ACHN (cell line): Measurements from ENCODE around the gene INPP5A.

Experiments used
- DNase-seq: peaks from one replicate; pipeline ENCODE4 v3.0.0-alpha.2; 2015
- in situ Hi-C: cut with HindIII; loops from 2 replicates; pipeline ENCODE4 v1.10.0; 2017; ENCODE audit warnings: low sequenced_read_pairs, low pct_ligation_motif_present, low pct_unique_long_range_greater_than_20kb

Gene INPP5A

DNA sequence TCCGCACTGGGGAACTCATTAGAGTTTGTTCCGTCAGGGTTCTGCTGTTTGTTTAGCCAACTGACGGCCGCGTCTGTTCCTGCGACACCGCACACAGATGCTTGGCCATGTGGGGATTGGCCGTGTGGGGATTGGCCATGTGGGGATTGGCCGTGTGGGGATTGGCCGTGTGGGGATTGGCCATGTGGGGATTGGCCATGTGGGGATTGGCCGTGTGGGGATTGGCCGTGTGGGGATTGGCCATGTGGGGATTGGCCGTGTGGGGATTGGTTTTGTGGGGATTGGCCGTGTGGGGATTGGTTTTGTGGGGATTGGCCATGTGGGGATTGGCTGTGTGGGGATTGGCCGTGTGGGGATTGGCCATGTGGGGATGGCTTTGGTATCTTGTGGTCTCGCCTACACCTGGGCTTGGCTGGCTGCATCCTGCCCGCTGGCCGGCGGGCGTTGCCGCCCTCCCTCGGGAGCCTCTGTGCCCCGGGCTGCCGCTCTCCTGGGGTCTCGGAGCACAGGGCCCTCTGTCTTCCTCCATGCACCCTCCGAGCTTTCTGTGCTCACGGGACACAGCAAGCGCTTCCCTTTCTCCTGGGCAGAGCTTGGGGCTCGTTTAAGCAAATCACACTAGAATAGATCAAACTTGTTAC, 185.9 kb downstream of the INPP5A start:
- DNase-seq, result no peak
- in situ Hi-C loops, result no loop called here

DNA sequence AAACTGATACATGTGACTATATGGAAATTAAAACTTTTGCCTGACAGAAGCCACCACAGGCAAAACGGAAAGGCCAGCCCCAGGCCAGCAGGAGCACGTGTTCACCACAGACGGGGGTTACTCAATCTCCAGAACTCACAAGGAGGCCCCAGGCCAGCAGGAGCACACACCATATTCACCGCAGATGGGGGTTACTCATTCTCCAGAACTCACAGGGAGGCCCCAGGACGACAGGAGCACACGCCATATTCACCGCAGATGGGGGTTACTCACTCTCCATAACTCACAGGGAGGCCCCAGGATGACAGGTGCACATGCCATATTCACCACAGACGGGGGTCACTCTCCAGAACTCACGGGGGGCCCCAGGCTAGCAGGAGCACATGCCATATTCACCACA, 186.9 kb downstream of the INPP5A start:
- no peak for DNase-seq
- in situ Hi-C loops, result no loop called here

DNA sequence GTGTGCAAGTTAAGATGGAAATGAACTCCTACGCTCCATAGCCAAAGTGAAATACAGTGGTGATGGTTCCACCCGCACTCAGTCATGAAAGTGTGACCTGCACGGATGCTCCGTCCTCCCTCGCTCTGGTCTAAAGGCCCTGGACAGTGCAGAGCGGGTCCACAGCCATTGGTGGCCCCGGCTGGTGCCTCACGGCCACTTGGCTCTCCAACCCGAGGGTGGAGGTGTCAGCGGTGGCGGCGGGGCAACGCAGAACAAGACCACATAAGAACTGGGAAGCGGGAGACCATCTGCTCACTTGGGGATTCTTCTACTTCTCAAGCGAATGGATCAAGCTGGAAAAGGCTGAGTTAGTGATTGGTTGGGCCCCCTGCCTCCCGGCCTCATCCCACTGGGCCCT, 187.6 kb downstream of the INPP5A start:
- no peak for DNase-seq
- in situ Hi-C loops, result no loop called here

DNA sequence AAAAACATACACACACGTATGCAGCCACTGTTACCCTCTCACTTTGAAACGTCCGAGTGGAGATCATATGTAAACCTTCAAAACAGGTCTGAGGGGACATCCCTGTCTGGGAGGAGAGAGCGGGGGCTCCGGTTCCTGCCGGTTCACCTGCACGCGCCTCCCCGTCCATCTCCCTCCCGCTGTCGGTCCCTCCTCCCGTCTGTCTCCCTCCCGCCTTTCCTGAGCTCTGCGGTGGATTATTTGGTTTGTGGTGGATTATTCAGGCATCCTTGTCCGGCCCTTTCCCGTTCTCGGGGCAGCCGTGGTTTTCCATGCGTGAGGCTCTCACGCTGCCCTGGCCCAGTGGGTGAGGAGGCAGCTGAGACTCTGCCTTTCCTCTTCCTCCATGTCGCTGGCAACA, 188.6 kb downstream of the INPP5A start:
- no peak for DNase-seq
- in situ Hi-C loops, result no loop called here

DNA sequence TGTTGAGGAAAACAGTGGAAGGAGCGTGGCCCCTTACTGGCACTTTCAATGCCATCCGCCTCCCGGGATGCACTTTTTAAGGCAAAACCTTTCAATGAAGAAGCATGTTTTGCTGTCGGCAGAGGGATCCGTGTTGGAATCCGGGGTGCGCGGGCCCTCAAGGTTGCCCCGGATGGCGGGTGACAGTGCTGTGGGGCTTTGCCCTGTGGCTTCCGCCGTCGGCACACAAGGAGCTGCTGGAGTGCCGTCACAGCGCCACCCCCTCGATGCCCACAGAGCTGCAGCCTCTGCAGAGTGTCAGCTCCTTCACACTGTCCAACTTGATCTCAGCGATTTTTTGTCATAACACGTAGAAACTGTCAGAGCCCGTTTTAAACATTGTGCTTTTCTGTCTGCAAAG, 189.4 kb downstream of the INPP5A start:
- in situ Hi-C loops, result no loop called here
- no peak for DNase-seq

DNA sequence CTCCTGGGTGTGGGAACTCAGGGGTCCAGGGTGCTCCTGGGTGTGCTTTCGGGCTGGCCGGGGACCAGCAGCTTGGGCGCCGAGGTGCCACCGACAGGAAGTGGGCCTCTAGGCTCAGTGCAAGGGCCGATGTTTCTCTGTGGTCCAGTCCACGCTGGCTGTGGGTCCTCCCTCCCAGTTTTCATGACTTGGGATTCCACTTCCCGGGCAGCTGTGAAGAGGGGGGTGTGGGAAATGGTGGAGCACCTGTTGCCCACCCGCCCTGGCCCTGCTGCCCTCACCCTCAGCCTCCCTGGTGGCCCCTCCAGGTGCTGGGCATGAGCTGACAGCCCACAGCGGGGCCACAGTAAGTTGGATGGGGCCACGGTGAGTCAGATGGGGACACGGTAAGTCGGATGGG, 189.8 kb downstream of the INPP5A start:
- no peak for DNase-seq
- in situ Hi-C loops, result no loop called here

DNA sequence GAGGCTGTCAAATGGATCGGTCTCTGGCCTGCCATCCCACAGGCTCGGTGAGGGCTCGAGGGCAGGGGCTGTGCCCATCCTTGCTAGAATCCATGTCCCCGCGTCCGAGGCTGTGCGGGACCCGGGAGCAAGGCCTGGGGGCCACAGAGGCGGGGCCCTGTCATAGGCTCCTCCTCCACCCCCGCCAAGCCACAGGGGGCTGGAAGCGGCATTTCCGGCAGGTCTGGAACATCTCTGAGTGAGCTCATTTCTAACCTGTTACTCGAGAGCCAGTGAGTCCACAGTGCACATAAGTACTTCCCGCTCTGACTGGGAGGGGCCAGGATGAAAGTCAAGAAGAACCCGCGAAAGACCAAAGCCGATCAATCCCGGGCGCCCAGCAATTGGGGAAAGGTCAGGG, 190.7 kb downstream of the INPP5A start:
- in situ Hi-C loops, result no loop called here
- no peak for DNase-seq

DNA sequence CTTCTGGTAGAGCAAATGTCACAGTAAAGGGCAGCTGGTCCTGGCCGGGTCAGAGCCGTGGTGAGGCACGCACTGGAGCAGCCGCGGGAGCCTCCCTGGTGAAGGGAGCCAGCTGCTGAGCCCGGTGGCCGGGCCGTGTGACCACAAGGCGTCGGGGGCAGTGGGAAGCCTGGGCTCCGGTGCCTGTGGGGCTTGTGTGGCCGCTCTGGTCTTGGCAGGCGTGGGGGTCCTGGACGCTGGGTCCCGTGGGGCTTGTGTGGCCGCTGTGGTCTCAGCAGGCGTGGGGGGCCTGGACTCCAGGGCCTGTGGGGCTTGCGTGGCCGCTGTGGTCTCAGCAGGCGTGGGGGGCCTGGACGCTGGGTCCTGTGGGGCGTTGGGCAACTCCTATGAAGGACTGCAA, 191.2 kb downstream of the INPP5A start:
- no peak for DNase-seq
- in situ Hi-C loops, result no loop called here

DNA sequence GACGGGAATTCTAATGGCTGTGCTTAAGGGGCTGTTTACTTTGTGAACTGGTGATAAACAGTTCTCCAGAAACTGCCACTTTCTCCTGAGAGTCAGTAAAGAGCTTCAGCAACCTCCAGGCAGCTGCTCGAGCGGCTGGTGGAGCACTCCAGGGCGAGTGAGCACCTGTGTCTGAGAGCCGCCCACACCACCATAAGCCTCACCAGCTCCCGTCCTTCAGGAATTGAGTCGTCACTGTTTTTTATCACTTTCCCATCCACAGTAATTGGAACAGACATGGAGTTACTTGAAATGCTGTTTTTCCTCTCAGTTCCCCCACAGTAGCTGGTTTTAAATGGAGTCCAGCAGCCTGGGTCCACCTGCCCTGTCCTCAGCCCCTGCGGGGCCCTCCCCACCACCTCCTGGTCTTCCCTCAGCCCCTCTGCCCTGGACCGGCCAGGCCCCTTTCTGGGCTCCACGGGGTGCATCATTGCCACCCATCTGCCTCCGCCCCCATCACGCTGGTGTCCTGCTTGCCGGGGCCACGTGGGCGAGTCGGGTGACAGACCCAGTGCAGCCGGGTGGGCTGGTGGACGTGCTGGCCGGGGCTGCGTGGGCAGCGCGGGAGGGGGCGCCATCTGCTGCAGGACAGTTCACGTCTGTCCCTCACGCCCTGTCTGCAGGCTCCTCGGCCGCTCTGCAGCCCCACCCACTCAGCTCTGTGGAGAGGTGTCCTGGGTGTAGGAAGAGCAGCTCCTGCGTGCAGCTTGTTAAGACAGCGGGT, 192.4 kb downstream of the INPP5A start:
- DNase-seq, result no peak
- in situ Hi-C loops, result no loop called here

DNA sequence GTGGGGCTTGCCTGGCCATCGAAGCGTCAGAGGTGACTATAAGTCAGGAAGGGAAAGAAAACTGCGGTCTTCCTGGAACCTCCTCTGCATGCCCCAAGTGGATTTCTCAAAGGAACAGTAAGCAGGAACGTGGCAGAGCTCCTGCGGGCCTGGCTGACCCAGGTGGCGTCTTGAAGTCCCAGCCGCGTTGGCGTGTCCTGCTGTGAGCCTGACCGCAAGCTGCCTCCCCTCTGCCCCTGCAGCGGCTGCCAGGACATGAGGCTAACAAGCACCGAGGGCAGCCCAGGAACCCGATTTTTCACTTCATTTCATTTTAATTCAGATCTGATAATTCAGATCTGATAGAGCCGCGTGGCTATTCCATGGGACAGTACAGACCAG, 193.0 kb downstream of the INPP5A start:
- no peak for DNase-seq
- in situ Hi-C loops, result no loop called here

DNA sequence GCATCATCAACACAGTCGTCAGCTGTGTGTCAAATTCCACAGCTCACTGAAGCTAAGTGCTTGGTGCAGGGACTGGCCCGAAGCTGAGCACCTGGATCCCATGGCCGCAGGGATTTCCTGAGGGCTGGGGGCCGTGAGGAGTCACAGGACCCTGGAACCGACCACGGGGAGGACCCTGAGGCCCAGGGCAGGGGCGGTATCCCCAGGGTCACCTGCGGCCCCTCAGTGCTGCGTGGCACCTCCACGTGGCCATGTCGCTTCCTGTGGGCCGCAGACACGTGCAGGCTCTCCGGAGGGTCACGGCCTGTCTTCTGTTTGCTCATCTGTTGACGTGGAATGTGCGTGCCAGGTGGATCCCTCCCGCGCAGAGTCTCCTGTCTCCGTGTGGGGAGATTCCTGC, 194.9 kb downstream of the INPP5A start:
- no peak for DNase-seq

DNA sequence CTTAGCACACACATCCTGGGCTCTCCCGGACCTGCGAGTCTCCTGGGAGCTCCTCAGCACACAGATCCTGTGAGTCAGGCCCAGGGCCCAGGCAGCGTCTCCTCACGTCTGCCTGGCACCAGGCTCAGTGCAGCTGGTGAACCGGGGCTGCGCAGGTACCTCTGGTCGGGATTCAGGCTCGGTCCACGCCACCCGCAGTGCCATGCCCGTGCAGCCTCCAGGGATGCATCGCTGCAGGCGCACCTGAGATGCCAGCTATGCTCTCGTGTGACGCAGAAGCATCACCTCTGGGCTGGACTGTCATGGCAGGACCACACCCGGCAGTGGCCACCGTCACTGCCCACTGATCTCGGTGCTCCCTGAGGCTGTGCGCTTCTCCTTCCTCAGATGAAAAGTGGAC, 196.3 kb downstream of the INPP5A start:
- DNase-seq, result no peak
- in situ Hi-C loops, result no loop called here

More for the DNA sequence above, 194.9 kb downstream of the INPP5A start:
- in situ Hi-C loops, result no loop called here

DNA sequence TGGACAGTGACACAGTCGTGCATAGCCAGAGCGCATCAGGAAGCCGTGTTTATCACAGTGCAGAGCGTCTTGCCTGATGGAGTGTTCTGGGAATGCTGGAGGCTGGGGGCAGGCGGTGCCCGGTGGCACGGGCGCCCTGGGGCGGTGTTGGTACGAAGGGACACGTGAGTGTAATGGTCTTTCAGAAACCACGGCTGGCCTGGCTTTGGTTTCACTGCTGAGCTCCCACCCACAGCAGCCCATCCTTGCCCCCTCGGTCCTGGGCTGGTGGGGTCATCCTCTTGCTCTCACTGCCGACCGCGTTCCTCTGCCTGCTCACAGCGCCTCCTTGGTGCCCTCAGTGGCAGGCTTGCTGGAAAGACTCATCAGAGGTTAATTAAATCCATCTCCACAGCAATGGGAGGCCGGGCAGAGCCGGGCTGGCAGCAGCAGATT, 197.8 kb downstream of the INPP5A start:
- in situ Hi-C loops, result no loop called here

DNA sequence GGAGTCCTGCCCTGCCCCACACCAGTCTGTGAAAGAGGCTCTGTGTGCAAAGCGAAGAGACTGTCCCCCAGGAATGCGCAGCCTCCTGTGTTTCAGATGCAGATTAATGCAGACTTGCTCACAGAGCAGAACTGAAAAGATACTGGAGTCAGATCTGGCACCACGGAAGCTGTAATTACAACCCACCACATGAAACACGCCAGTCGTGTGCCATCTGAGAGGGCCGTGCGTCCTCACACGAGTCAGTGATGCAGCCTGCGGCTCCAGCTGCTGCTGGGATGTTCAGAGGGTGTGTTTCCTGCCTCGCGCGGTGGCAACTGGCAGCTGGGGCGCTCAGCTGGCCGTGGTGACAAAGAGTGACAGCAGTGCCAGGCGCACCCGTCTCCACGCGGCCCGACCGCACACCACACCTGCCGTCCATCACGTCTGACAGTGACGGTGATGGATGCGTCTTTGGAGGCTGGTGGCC, 198.4 kb downstream of the INPP5A start:
- no peak for DNase-seq

More for the DNA sequence above, 197.8 kb downstream of the INPP5A start:
- DNase-seq, result no peak

DNA sequence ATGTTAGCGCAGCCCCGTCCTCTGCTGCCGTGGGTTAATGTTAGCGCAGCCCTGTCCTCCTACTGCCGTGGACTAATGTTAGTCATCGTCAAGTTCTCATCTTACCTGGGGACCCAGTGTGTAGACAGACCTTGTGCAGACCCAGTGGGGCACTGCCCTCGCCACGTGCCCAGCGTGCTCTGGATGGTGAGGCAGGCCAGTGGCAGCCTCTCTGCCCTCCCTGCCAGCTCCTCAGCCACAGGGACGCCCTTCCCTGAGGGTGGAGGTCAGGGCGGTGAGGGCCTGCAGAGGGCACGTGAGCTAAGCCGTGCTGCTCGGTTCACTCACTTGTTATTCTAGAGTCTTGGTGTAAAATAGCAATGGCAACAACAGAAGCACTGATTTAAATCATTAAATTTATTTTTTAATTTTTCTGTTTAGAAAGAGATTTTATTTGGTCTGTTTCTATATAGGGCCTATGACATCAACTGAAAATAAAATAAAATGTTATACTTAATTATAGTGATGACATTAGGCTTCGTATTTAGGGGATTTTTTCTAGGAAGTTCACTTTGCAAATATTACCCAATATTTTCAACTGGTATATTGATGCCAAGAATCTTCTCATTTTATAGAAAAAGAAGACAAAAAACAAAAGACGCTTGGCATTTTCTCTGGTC, 199.9 kb downstream of the INPP5A start:
- in situ Hi-C loops, result no loop called here
- DNase-seq, result no peak

More for the DNA sequence above, 198.4 kb downstream of the INPP5A start:
- in situ Hi-C loops, result no loop called here

DNA sequence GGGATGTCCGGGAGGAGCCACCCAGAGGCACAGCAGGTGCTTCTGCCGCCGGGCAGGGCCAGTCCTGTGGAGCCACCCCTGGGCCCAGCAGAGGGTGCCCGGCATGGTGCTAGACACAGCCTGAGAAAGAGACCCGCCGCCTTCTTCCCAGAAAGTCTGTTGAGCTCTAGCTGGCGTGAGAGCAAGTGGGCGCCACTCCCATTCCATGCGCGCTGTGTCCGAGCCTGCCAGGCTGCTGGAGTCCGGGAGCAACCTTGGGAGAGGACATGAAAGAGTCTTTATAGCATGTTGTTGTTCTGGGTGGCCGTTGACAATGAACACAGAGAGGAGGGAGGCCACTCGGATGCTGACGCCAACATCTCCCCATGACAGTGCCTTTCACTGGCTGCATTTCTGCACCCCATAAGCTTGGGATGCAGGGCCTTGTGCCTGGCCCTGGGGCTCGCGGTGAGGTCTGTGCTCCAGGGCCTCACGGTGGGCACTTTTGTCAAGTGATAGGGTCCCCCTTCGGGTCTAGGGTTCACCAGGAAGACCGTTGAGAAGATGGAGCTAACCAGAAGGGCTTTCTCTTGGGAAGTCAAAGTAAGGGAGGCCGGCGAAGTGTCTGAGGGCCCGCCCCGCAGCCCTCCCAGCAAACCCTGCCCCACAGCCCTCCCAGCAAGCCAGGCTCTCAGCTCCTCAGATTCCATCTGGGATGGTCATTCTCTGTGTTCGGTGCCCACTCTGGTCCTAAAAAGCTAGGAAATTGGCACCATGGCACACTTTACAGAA, 201.1 kb downstream of the INPP5A start:
- DNase-seq, result no peak
- in situ Hi-C loops, result no loop called here

DNA sequence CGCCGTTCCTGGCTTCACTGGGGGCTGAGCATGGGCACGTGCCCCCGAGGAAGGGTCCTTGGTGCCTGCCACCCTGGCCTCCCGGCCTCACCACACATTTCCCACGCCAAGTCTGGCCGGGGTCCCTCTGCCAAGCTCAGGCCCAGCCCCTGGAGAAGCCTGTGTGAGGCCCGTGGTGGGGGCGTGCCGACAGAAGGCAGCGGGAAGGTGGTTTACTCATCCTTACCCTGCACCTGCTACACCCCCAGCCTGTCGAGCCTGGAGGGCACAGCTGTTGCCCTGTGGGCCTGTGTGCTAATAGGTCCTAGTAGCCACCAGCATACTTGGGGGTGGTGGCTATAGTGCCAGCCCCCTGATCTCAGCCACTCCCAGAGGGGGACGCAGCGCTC, 201.6 kb downstream of the INPP5A start:
- in situ Hi-C loops, result no loop called here
- no peak for DNase-seq

DNA sequence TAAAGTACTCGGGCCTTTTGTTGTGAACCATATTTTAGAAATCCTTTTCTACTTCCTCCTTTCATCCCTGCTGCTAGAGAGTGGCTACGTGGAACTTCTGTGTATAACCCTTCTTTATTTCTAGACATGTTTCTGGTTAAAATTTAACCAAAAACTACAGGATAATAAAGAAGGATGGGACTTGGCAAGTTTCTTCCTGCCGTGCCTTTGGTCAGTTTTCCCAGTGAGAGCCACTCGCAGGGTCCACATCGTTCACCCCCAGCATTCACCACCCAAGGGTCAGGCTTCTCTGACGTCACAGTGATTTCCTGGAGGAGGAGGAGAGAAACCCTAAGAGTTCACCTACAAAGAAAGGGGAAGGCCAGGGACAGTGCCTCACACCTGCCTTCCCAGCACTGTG, 203.0 kb downstream of the INPP5A start:
- no peak for DNase-seq
- in situ Hi-C loops, result no loop called here
